Neuronal stem cell (in vitro differentiated cells): ENCODE results near the gene SIGLEC6.

ENCODE experiments used
- DNase-seq: peaks from one replicate; pipeline ENCODE4 v3.0.0-alpha.2; 2013; ENCODE audit warnings: low spot score
- H2AFZ ChIP-seq: one replicate; pipeline ENCODE4 v1.6.1; 2013; ENCODE audit warnings: mild to moderate bottlenecking, low read length, inconsistent platforms
- H2AK5ac ChIP-seq: 2 replicates; pipeline ENCODE4 v1.6.1; 2013; ENCODE audit warnings: low read depth, mild to moderate bottlenecking, inconsistent platforms, low read length, moderate library complexity, mixed read lengths
- H2BK120ac ChIP-seq: 2 replicates; pipeline ENCODE4 v1.6.1; 2013; ENCODE audit warnings: low read depth, mild to moderate bottlenecking, inconsistent platforms, low read length, moderate library complexity, mixed read lengths
- H2BK12ac ChIP-seq: one replicate; pipeline ENCODE4 v1.6.1; 2013; ENCODE audit warnings: low read length, inconsistent platforms
- H2BK15ac ChIP-seq: 2 replicates; pipeline ENCODE4 v1.6.1; 2013; ENCODE audit warnings: mild to moderate bottlenecking, low read length, inconsistent platforms, mixed read lengths
- H2BK5ac ChIP-seq: one replicate; pipeline ENCODE4 v1.6.1; 2013; ENCODE audit warnings: inconsistent platforms, mild to moderate bottlenecking, low read length, moderate library complexity
- H3K14ac ChIP-seq: one replicate; pipeline ENCODE4 v1.6.1; 2013; ENCODE audit warnings: low read length, inconsistent platforms
- H3K18ac ChIP-seq: 2 replicates; pipeline ENCODE4 v1.6.1; 2013; ENCODE audit warnings: low read length, inconsistent platforms
- H3K23ac ChIP-seq: 2 replicates; pipeline ENCODE4 v1.6.1; 2013; ENCODE audit warnings: low read depth, mild to moderate bottlenecking, mixed read lengths, low read length, inconsistent platforms; ENCODE audit not compliant: poor library complexity
- H3K27ac ChIP-seq: replicated peaks from 3 replicates; pipeline ENCODE4 v1.5.1; 2013; ENCODE audit warnings: low read length, inconsistent platforms
- H3K27me3 ChIP-seq, 3 experiments: 2 replicates each; pipeline ENCODE4 v1.6.1; 2013; ENCODE audit warnings: low read length in 3 of 3, mild to moderate bottlenecking in 2 of 3, inconsistent platforms in 1 of 3, low read depth in 1 of 3, mixed read lengths in 1 of 3, moderate library complexity in 1 of 3; ENCODE audit not compliant: control insufficient read depth in 3 of 3, insufficient read depth in 3 of 3
- H3K36me3 ChIP-seq, 2 donors: replicated peaks in 1 of 2; 2 replicates each; pipeline ENCODE4 v1.6.1; 2013; ENCODE audit warnings: low read length in 2 of 2; ENCODE audit not compliant: control insufficient read depth in 2 of 2, insufficient read depth in 2 of 2
- H3K4ac ChIP-seq: 2 replicates; pipeline ENCODE4 v1.6.1; 2013; ENCODE audit warnings: inconsistent platforms, mild to moderate bottlenecking, low read length, moderate library complexity
- H3K4me1 ChIP-seq, 2 donors: 1 replicate in 1 of 2; 2 replicates in 1 of 2; pipeline ENCODE4 v1.6.1; 2013; ENCODE audit warnings: low read length in 2 of 2, low read depth in 1 of 2; ENCODE audit not compliant: control insufficient read depth in 2 of 2, insufficient read depth in 1 of 2
- H3K4me2 ChIP-seq: one replicate; pipeline ENCODE4 v1.6.1; 2013; ENCODE audit warnings: mild to moderate bottlenecking, low read length, inconsistent platforms; ENCODE audit not compliant: insufficient read depth, poor library complexity, severe bottlenecking
- H3K4me3 ChIP-seq, 2 donors: 2 replicates each; pipeline ENCODE4 v1.5.1; 2013; ENCODE audit warnings: low read length in 2 of 2, mild to moderate bottlenecking in 2 of 2, inconsistent platforms in 1 of 2, moderate library complexity in 1 of 2
- H3K79me1 ChIP-seq: one replicate; pipeline ENCODE4 v1.6.1; 2013; ENCODE audit warnings: low read depth, mild to moderate bottlenecking, inconsistent platforms, low read length, moderate library complexity
- H3K9ac ChIP-seq: one replicate; pipeline ENCODE4 v1.6.1; 2013; ENCODE audit warnings: mild to moderate bottlenecking, low read depth, low read length, inconsistent platforms; ENCODE audit not compliant: poor library complexity
- H3K9me3 ChIP-seq, 2 donors: replicated peaks in 1 of 2; 2 replicates each; pipeline versions ENCODE3 to v1.6.1; 2013; ENCODE audit warnings: low read length in 2 of 2, mild to moderate bottlenecking in 2 of 2, inconsistent platforms in 1 of 2, low read depth in 1 of 2, mixed read lengths in 1 of 2, moderate library complexity in 1 of 2; ENCODE audit not compliant: control insufficient read depth in 2 of 2, insufficient read depth in 1 of 2
- H4K8ac ChIP-seq: one replicate; pipeline ENCODE4 v1.6.1; 2013; ENCODE audit warnings: low read depth, mild to moderate bottlenecking, inconsistent platforms, low read length, moderate library complexity
- H4K91ac ChIP-seq: one replicate; pipeline ENCODE4 v1.6.1; 2013; ENCODE audit warnings: low read length, low read depth, mild to moderate bottlenecking, inconsistent platforms; ENCODE audit not compliant: poor library complexity
- WGBS, 2 donors: extraction: QIAGEN DNeasy Blood & Tissue Kit; methylation state at CpG; one replicate each; pipeline ENCODE4 v1.1.7; 2013; ENCODE audit warnings: missing lambda C conversion rate in 2 of 2, mixed read lengths in 1 of 2; ENCODE audit not compliant: insufficient read length in 2 of 2, insufficient replicate concordance in 1 of 2; ENCODE audit errors: extremely low coverage in 2 of 2; 5-methylcytosine and 5-hydroxymethylcytosine counted together

SIGLEC6 gene

DNA sequence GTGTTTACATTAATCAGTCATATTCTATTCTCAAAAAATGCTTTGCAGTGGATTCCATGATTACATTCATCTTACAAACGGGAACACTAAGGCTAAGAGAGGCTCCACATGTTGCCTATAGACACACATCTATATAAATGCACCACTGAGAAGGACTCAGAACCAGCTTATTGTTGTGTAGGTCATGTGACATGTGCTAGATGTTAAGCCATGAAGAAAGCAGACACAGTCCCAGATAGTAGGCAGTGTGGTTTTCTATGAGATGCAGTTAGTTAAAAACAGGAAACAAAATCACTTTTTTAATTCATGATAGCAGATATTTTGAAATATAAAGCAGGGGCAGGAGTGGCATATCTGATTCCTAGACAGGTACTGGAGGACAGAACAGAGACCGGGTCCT, 10.7 kb downstream of the SIGLEC6 start:
- H3K27me3 ChIP-seq = no peaks in the 10 kb centered on the region
- H3K4me1 ChIP-seq = no peaks in the 10 kb centered on the region
- H2BK120ac ChIP-seq = no peak overlapping the region
- no peak overlapping the region for H3K23ac ChIP-seq
- H3K9me3 ChIP-seq = peaks cover 0 to 13% of the 10 kb centered on the region in 2 donors
- no peak for DNase-seq
- no peaks in the 10 kb centered on the region for H3K79me1 ChIP-seq
- H3K4me3 ChIP-seq = no peak overlapping the region
- no peak overlapping the region for H3K18ac ChIP-seq
- no peak overlapping the region for H4K8ac ChIP-seq
- no peak overlapping the region for H3K4me2 ChIP-seq
- WGBS, 2 donors = no CpG with 5 or more reads among the region's 2 CpGs
- no peak overlapping the region for H3K27ac ChIP-seq
- H3K14ac ChIP-seq = no peak overlapping the region
- no peak overlapping the region for H2BK12ac ChIP-seq
- H2AFZ ChIP-seq = no peak overlapping the region
- no peak overlapping the region for H3K4ac ChIP-seq
- no peaks in the 10 kb centered on the region for H3K36me3 ChIP-seq
- no peak overlapping the region for H2AK5ac ChIP-seq
- H2BK5ac ChIP-seq = no peak overlapping the region
- H3K9ac ChIP-seq = no peak overlapping the region
- H4K91ac ChIP-seq = no peak overlapping the region
- H2BK15ac ChIP-seq = no peak overlapping the region

DNA sequence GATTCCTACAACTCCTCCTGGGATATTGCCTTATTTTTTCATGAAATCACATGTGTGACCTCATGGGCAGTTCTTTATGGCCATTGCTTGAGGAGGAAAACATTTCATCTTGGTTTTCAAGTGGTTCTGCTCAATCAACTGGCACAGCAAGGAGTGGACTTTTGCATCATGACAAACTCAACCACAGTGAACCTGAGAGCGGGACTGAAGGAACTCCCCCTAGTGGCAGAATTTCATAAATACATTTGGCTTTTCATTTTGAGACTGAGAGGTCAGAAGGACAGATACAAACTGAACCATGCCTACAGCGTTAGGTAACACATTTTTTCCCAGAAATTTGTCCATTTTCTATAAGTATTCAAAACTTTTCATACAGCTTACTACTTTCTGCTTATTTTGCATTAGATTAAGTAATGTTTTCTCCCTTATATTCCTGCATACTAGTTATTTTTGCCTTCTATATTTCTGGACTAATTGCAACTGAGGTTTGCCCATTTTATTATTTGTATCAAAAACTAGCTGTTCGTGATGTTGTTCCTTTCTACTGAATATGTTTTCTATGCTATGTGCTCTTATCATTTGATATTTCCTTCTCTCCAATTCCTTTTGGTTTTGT, 16.5 kb downstream of the SIGLEC6 start:
- no peak overlapping the region for H2AFZ ChIP-seq
- H2AK5ac ChIP-seq = no peak overlapping the region
- no peak overlapping the region for H3K27ac ChIP-seq
- no peaks in the 10 kb centered on the region for H3K79me1 ChIP-seq
- no peak overlapping the region for H3K4me2 ChIP-seq
- H3K36me3 ChIP-seq = no peaks in the 10 kb centered on the region
- H3K23ac ChIP-seq = no peak overlapping the region
- DNase-seq = peak; percentile 23
- no peak overlapping the region for H3K14ac ChIP-seq
- H3K9me3 ChIP-seq = peaks cover 0 to 3% of the 10 kb centered on the region in 2 donors
- H3K9ac ChIP-seq = no peak overlapping the region
- no peak overlapping the region for H2BK12ac ChIP-seq
- H2BK15ac ChIP-seq = no peak overlapping the region
- no peak overlapping the region for H2BK5ac ChIP-seq
- no peak overlapping the region for H2BK120ac ChIP-seq
- no peak overlapping the region for H4K91ac ChIP-seq
- no CpG with 5 or more reads among the region's 3 CpGs for WGBS, 2 donors
- no peak overlapping the region for H4K8ac ChIP-seq
- H3K18ac ChIP-seq = no peak overlapping the region
- no peak overlapping the region for H3K4me3 ChIP-seq
- no peaks in the 10 kb centered on the region for H3K4me1 ChIP-seq
- peaks cover 0 to 9% (median 0%) of the 10 kb centered on the region in 3 experiments for H3K27me3 ChIP-seq
- no peak overlapping the region for H3K4ac ChIP-seq

DNA sequence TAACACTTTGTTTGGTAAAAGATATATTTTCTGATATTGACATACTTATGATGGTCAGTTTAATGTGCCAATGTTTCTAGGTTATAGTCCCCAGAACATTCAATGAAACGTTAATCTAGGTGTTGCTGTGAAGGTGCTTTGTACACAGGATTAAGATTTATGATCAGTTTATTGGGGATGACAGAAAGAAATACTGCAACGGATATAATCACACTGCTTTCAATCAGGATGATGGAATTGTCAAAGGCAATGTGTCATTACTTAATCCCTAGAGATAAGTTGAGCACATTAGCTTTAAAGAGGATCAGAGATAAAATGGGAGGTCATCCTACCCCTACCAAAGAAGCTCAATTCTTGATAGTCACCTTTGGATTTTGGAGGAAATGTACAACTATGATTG, 17.5 kb downstream of the SIGLEC6 start:
- DNase-seq = no peak
- Histone ChIP-seq H3K9me3 (peaks cover 0 to 2% of the 10 kb centered on the region in 2 donors), H3K9ac (no peak overlapping the region), H2BK5ac (no peak overlapping the region), H3K27me3 (peaks cover 0 to 10% (median 0%) of the 10 kb centered on the region in 3 experiments), H4K91ac (no peak overlapping the region), H2BK12ac (no peak overlapping the region), H3K27ac (no peak overlapping the region), H3K23ac (no peak overlapping the region), H2AFZ (no peak overlapping the region), H2AK5ac (no peak overlapping the region), H4K8ac (no peak overlapping the region), H3K4me1 (no peaks in the 10 kb centered on the region), H3K4me3 (no peak overlapping the region), H3K79me1 (no peaks in the 10 kb centered on the region), H3K14ac (no peak overlapping the region), H2BK15ac (no peak overlapping the region), H3K18ac (no peak overlapping the region), H3K4ac (no peak overlapping the region), H3K36me3 (no peaks in the 10 kb centered on the region), H3K4me2 (no peak overlapping the region), H2BK120ac (no peak overlapping the region)
- no CpG with 5 or more reads among the region's 2 CpGs for WGBS, 2 donors

DNA sequence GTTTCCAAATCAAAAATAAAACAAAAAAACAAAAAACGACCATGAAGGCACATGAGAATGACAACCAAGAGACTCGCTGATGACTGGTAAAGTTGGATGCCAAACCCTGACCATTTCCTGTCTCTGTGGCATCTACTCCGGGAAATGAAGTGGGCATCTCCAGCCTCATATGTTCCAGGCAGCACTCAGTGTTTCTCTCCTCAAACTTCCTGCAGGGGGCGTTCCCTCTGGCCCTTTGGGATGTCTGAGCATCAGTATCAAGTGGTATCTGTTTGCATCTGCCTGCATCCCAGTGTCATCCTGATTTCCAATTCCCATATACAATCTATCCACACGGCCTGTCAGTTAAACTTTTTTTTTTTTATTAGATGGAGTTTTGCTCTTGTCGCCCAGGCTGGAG, 20.1 kb downstream of the SIGLEC6 start:
- Histone ChIP-seq H3K4me3 (no peak overlapping the region), H2AK5ac (no peak overlapping the region), H3K4me1 (no peaks in the 10 kb centered on the region), H2BK15ac (no peak overlapping the region), H3K18ac (no peak overlapping the region), H3K23ac (no peak overlapping the region), H2AFZ (no peak overlapping the region), H3K27ac (no peak overlapping the region), H3K4me2 (no peak overlapping the region), H4K91ac (no peak overlapping the region), H2BK120ac (no peak overlapping the region), H2BK5ac (no peak overlapping the region), H2BK12ac (no peak overlapping the region), H3K36me3 (no peaks in the 10 kb centered on the region), H3K9me3 (peaks cover 0 to 11% of the 10 kb centered on the region in 2 donors), H3K4ac (no peak overlapping the region), H3K79me1 (no peaks in the 10 kb centered on the region), H3K14ac (peak overlapping the region; percentile 91), H3K27me3 (peaks cover 0 to 22% (median 0%) of the 10 kb centered on the region in 3 experiments), H4K8ac (no peak overlapping the region), H3K9ac (no peak overlapping the region)
- no peak for DNase-seq
- WGBS, 2 donors = no CpG with 5 or more reads among the region's 6 CpGs
